ENCODE data around the gene LMNTD2. TPM values are rescaled to one million over a fixed set of nuclear protein-coding genes. Genes with fewer than 3 reads are reported as not detected.

Gene LMNTD2
- total and polyA plus RNA-seq, 2 of the 13 experiments (the other 11 are each of a cell fraction or from before 2014, with no cell fraction given): 1.1 to 3.1 TPM

DNA sequence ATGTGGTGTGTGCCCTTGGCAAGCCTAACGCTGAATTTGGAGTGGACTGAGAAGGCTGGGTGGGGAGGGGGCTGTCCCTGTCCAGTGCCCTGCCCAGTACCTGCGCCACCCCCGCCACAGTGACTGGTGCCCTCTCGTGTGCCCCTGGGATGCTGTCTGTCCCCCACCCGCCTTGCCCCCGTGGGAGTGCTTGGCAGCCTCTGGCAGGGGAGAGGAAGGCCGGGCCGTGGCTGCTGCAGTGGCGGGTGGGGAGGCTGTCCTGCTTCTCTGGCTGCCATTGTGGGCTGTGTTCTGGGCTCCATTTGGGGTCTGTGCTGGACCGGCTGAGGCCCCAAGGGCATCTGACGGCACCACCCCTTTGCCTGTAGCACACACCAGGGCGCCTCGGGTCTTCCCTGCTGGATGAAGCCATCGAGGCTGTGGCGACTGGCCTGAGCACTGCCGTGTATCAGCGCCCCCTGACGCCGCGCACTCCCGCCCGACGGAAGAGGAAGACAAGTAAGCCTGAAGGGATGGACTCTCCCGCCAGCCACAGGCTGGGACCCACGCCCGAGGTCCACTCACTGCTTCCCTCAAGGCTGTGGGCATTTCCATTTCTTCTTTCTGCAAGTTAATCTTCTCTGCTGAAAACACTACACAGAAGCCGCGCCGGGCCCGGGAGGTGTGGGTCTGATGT, 37.6 kb upstream of the LMNTD2 start:
- 97% methylated on average over 25 of the region's 30 CpGs for WGBS (ENCODE audit: low lambda C conversion rate)
- Histone ChIP-seq H3K27me3 (ENCODE audit: control insufficient read depth in 1 of 2, insufficient read depth in 2 of 2, low read length in 2 of 2) (no peaks in the 10 kb centered on the region), H3K4me1 (ENCODE audit: insufficient read depth, low read length) (peaks cover 12% of the 10 kb centered on the region), H3K4me2 (ENCODE audit: low read depth, low read length) (no peak overlapping the region), H4K20me1 (ENCODE audit: insufficient read depth, low read length) (peaks cover 4% of the 10 kb centered on the region; the same call in 1 of the 2 replicates), H3K9ac (ENCODE audit: insufficient read depth, low read depth, low read length) (no peak overlapping the region), H3K9me3 (ENCODE audit: low read length) (no peaks in the 10 kb centered on the region), H3K27ac (ENCODE audit: extremely low read length, insufficient read depth, low read length) (no peak overlapping the region), H3K36me3 (replicated peaks in 1 of 2; ENCODE audit: control insufficient read depth in 1 of 2, insufficient read depth in 2 of 2, low read length in 2 of 2) (peaks cover 45 to 87% of the 10 kb centered on the region in 2 experiments), H2AFZ (ENCODE audit: low read length) (no peak overlapping the region), H3K4me3 (replicated peaks in 1 of 3; ENCODE audit: insufficient read depth in 1 of 3, low read depth in 2 of 3, low read length in 3 of 3) (no peak overlapping the region), H3K79me2 (ENCODE audit: insufficient read depth, low read length) (peaks cover 2% of the 10 kb centered on the region)
- intact Hi-C loops (cut with micrococcal nuclease; ENCODE audit: unreplicated experiment): no loop called here
- no TSS peak for BruUV-seq (replicated peaks)
- in situ Hi-C loops (cut with HindIII; ENCODE audit: extremely low pct_ligation_motif_present, low pct_unique_long_range_greater_than_20kb): loop anchor here (5.0 kb wide), 1 partner anchor 41 kb away; no protein-coding TSS in a partner anchor
- no peak for ATAC-seq
- 0 out of 2 replicates have a peak, but pooled peaks have one; percentile 23 for TF ChIP-seq RBFOX2 (IDR thresholded peaks at IDR 0.05; ENCODE audit: low read depth, low read length)
- TF ChIP-seq, protein P1, sequence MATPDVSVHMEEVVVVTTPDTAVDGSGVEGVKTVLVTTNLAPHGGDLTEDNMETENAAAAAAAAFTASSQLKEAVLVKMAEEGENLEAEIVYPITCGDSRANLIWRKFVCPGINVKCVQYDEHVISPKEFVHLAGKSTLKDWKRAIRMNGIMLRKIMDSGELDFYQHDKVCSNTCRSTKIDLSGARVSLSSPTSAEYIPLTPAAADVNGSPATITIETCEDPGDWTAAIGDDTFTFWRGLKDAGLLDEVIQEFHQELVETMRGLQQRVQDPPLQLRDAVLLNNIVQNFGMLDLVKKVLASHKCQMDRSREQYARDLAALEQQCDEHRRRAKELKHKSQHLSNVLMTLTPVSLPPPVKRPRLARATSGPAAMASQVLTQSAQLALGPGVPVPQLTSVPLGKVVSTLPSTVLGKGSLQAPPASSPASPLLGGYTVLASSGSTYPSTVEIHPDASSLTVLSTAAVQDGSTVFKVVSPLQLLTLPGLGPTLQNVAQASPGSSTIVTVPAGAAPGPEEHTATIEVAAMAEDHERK (CRISPR knock-in tag; IDR thresholded peaks at IDR 0.05; ENCODE audit: low read depth): no peak
- TF ChIP-seq AGO2 (optimal IDR thresholded peaks at IDR 0.05; ENCODE audit: low read depth, low read length): peak; percentile 84
- ChIA-PET POLR2A (no interaction called here), CTCF (ENCODE audit: low intra/inter-chr PET ratio, low total read pairs) (no interaction called here)
- FAIRE-seq: no peak
- no peak for DNase-seq (ENCODE audit: low spot score)

GRCh38 chr11:597166-597725, 36.7 kb upstream of the LMNTD2 start:
- DNase-seq (ENCODE audit: low spot score) (no peak), ATAC-seq (peak; percentile 79), FAIRE-seq (no peak)
- no TSS peak for BruUV-seq (replicated peaks)
- H3K27me3 ChIP-seq (ENCODE audit: control insufficient read depth in 1 of 2, insufficient read depth in 2 of 2, low read length in 2 of 2): no peaks in the 10 kb centered on the region
- CTCF ChIA-PET (ENCODE audit: low intra/inter-chr PET ratio, low total read pairs): no interaction called here
- H3K4me1 ChIP-seq (ENCODE audit: insufficient read depth, low read length): peaks cover 12% of the 10 kb centered on the region
- H3K9ac ChIP-seq (ENCODE audit: insufficient read depth, low read depth, low read length): no peak overlapping the region
- WGBS (ENCODE audit: low lambda C conversion rate): 93% methylated on average over 8 of the region's 29 CpGs
- H3K79me2 ChIP-seq (ENCODE audit: insufficient read depth, low read length): peaks cover 4% of the 10 kb centered on the region
- no peaks in the 10 kb centered on the region for H3K9me3 ChIP-seq (ENCODE audit: low read length)
- H3K4me2 ChIP-seq (ENCODE audit: low read depth, low read length): no peak overlapping the region
- in situ Hi-C loops (cut with HindIII; ENCODE audit: extremely low pct_ligation_motif_present, low pct_unique_long_range_greater_than_20kb) (loop anchor here (5.0 kb wide), 1 partner anchor 40 kb away; no protein-coding TSS in a partner anchor), intact Hi-C loops (cut with micrococcal nuclease; ENCODE audit: unreplicated experiment) (no loop called here)
- no peak overlapping the region for H3K4me3 ChIP-seq (replicated peaks in 1 of 3; ENCODE audit: insufficient read depth in 1 of 3, low read depth in 2 of 3, low read length in 3 of 3)
- H4K20me1 ChIP-seq (ENCODE audit: insufficient read depth, low read length): peaks cover 4% of the 10 kb centered on the region; the same call in 1 of the 2 replicates
- no peak overlapping the region for H3K27ac ChIP-seq (ENCODE audit: extremely low read length, insufficient read depth, low read length)
- POLR2A ChIA-PET: no interaction called here
- H2AFZ ChIP-seq (ENCODE audit: low read length): no peak overlapping the region
- peaks cover 48 to 88% of the 10 kb centered on the region in 2 experiments for H3K36me3 ChIP-seq (replicated peaks in 1 of 2; ENCODE audit: control insufficient read depth in 1 of 2, insufficient read depth in 2 of 2, low read length in 2 of 2)
- TF ChIP-seq SRSF4 (IDR thresholded peaks at IDR 0.05; ENCODE audit: low read depth, low read length, poor library complexity, severe bottlenecking) (no peak), ZFY (CRISPR knock-in tag; IDR thresholded peaks at IDR 0.05) (no peak), ZKSCAN8 (CRISPR knock-in tag; IDR thresholded peaks at IDR 0.05; ENCODE audit: borderline replicate concordance) (no peak), AGO2 (optimal IDR thresholded peaks at IDR 0.05; ENCODE audit: low read depth, low read length) (peak; percentile 51), CEBPZ (IDR thresholded peaks at IDR 0.05; ENCODE audit: low read length) (no peak)
- TF ChIP-seq, protein P2, sequence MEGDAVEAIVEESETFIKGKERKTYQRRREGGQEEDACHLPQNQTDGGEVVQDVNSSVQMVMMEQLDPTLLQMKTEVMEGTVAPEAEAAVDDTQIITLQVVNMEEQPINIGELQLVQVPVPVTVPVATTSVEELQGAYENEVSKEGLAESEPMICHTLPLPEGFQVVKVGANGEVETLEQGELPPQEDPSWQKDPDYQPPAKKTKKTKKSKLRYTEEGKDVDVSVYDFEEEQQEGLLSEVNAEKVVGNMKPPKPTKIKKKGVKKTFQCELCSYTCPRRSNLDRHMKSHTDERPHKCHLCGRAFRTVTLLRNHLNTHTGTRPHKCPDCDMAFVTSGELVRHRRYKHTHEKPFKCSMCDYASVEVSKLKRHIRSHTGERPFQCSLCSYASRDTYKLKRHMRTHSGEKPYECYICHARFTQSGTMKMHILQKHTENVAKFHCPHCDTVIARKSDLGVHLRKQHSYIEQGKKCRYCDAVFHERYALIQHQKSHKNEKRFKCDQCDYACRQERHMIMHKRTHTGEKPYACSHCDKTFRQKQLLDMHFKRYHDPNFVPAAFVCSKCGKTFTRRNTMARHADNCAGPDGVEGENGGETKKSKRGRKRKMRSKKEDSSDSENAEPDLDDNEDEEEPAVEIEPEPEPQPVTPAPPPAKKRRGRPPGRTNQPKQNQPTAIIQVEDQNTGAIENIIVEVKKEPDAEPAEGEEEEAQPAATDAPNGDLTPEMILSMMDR (CRISPR knock-in tag; IDR thresholded peaks at IDR 0.05): peak; percentile 35; the same call in 1 of the 2 replicates

Measured in HepG2 (cell line).